MM.1S (cell line): ENCODE measurements around the gene ING1.

Experiments used
- DNase-seq: peaks from one replicate; pipeline ENCODE4 v3.0.0-alpha.2; 2015
- H2AFZ ChIP-seq: fragments of 300-600 bp; sonication (generic); 2 replicates; pipeline ENCODE4 v1.6.0; 2016; ENCODE audit warnings: antibody characterized with exemption, low read length
- H3F3A ChIP-seq: fragments of 300-600 bp; sonication (generic); 2 replicates; pipeline ENCODE4 v1.6.1; 2016; ENCODE audit warnings: mild to moderate bottlenecking, antibody characterized with exemption, low read length, moderate library complexity, mixed read lengths; ENCODE audit not compliant: insufficient read depth
- H3K27ac ChIP-seq: fragments of 300-600 bp; sonication (generic); 2 replicates; pipeline ENCODE4 v1.5.1; 2016; ENCODE audit warnings: mild to moderate bottlenecking, low read length
- H3K27me3 ChIP-seq: fragments of 300-600 bp; sonication (generic); replicated peaks from 2 replicates; pipeline ENCODE4 v1.6.0; 2016; ENCODE audit warnings: low read length; ENCODE audit not compliant: insufficient read depth
- H3K36me3 ChIP-seq: fragments of 300-600 bp; sonication (generic); replicated peaks from 2 replicates; pipeline ENCODE4 v1.6.1; 2016; ENCODE audit warnings: mild to moderate bottlenecking, low read length, mixed read lengths; ENCODE audit not compliant: insufficient read depth
- H3K4me1 ChIP-seq: fragments of 300-600 bp; sonication (generic); 2 replicates; pipeline ENCODE4 v1.6.1; 2016; ENCODE audit warnings: low read length, mixed read lengths
- H3K4me2 ChIP-seq: fragments of 300-600 bp; sonication (generic); 2 replicates; pipeline ENCODE4 v1.6.0; 2016; ENCODE audit warnings: low read depth, low read length
- H3K4me3 ChIP-seq: fragments of 300-600 bp; sonication (generic); 2 replicates; pipeline ENCODE4 v1.5.1; 2016; ENCODE audit warnings: low read length, mixed read lengths
- H3K79me2 ChIP-seq: fragments of 300-600 bp; sonication (generic); 2 replicates; pipeline ENCODE4 v1.6.1; 2016; ENCODE audit warnings: mixed run types, low read length, mixed read lengths
- H3K9ac ChIP-seq: fragments of 300-600 bp; sonication (generic); 2 replicates; pipeline ENCODE4 v1.6.1; 2016; ENCODE audit warnings: low read length, mixed read lengths
- H3K9me2 ChIP-seq: fragments of 300-600 bp; sonication (generic); replicated peaks from 2 replicates; pipeline ENCODE4 v1.6.1; 2016; ENCODE audit warnings: mild to moderate bottlenecking, low read length, mixed read lengths; ENCODE audit not compliant: insufficient read depth
- H3K9me3 ChIP-seq: fragments of 300-600 bp; sonication (generic); replicated peaks from 2 replicates; pipeline ENCODE4 v1.6.1; 2016; ENCODE audit warnings: mild to moderate bottlenecking, low read length, mixed read lengths; ENCODE audit not compliant: insufficient read depth
- H4K20me1 ChIP-seq: fragments of 300-600 bp; sonication (generic); 2 replicates; pipeline ENCODE4 v1.6.1; 2016; ENCODE audit warnings: mild to moderate bottlenecking, low read length, moderate library complexity, mixed read lengths; ENCODE audit not compliant: insufficient read depth
- CTCF ChIP-seq: fragments of 300-600 bp; sonication (generic); IDR thresholded peaks from 2 replicates; pipeline ENCODE4 v1.5.1; 2016; ENCODE audit warnings: antibody characterized with exemption, low read length, mixed read lengths
- EZH2 ChIP-seq: fragments of 300-600 bp; sonication (generic); optimal IDR thresholded peaks from 2 replicates; pipeline ENCODE3; 2017; ENCODE audit warnings: low read depth, mild to moderate bottlenecking, antibody characterized with exemption, low read length, mixed read lengths
- EZH2phosphoT487 ChIP-seq: fragments of 300-600 bp; sonication (generic); IDR thresholded peaks from 2 replicates; pipeline ENCODE4 v1.6.1; 2018; ENCODE audit warnings: antibody characterized with exemption, low read length

ING1 gene

DNA sequence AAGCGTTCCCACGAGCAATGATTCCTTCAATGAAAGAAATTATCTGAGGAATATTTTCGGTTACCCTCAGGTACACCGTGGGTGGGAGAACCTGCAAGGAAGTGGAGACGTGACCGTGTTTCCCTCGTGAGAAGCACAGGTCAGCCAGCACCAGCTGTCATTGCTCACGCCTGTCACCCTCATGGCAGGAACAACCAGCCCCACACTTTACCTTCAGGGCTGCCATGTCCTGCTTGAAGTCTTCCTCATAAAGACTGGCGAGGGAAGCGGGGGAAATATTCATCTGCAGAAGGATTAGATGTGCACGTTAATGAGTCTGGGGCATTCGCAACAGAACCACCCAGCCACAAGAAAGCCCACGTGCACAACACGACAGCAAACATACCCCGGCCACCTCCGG is 25.8 kb upstream of the ING1 start:
- no peaks in the 10 kb centered on the region for H3K9me2 ChIP-seq
- no peak overlapping the region for H3K4me3 ChIP-seq
- TF ChIP-seq CTCF, result no peak
- no peak for TF ChIP-seq EZH2phosphoT487
- TF ChIP-seq EZH2, result no peak
- no peaks in the 10 kb centered on the region for H3K9me3 ChIP-seq
- H3K9ac ChIP-seq, result no peak overlapping the region
- H3K27me3 ChIP-seq, result no peaks in the 10 kb centered on the region
- H3K4me2 ChIP-seq, result no peak overlapping the region
- no peak overlapping the region for H3K27ac ChIP-seq
- no peaks in the 10 kb centered on the region for H3K36me3 ChIP-seq
- H3K4me1 ChIP-seq, result no peaks in the 10 kb centered on the region
- H2AFZ ChIP-seq, result no peak overlapping the region
- no peaks in the 10 kb centered on the region for H4K20me1 ChIP-seq
- no peaks in the 10 kb centered on the region for H3K79me2 ChIP-seq
- no peak for DNase-seq
- H3F3A ChIP-seq, result no peaks in the 10 kb centered on the region

DNA sequence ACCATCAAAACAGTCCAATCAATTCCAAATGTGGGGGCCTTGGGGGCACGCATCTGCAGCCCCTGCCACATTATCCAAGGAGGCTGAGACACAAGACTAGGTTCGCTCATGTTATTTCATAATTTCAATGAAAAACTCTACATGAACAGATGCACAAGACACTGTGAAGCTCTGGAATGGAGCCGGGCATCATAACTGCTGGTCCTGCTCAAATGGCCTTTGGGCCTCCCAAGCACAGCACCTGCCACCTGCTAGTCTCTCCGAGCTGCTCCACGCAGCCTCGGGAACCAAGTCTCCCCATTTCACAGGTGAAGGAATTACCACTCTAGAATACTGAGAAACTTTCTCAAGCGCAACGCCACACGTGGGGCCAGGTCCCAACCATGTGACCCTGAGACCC is 24.5 kb upstream of the ING1 start:
- no peak for TF ChIP-seq EZH2phosphoT487
- TF ChIP-seq CTCF, result no peak
- TF ChIP-seq EZH2, result no peak
- Histone ChIP-seq H3K4me2 (no peak overlapping the region), H3K9me2 (no peaks in the 10 kb centered on the region), H3K9ac (no peak overlapping the region), H3K4me1 (no peaks in the 10 kb centered on the region), H3K36me3 (no peaks in the 10 kb centered on the region), H3K27me3 (no peaks in the 10 kb centered on the region), H3K9me3 (no peaks in the 10 kb centered on the region), H3K79me2 (no peaks in the 10 kb centered on the region), H2AFZ (no peak overlapping the region), H4K20me1 (no peaks in the 10 kb centered on the region), H3K4me3 (no peak overlapping the region), H3K27ac (no peak overlapping the region), H3F3A (no peaks in the 10 kb centered on the region)
- DNase-seq, result no peak

DNA sequence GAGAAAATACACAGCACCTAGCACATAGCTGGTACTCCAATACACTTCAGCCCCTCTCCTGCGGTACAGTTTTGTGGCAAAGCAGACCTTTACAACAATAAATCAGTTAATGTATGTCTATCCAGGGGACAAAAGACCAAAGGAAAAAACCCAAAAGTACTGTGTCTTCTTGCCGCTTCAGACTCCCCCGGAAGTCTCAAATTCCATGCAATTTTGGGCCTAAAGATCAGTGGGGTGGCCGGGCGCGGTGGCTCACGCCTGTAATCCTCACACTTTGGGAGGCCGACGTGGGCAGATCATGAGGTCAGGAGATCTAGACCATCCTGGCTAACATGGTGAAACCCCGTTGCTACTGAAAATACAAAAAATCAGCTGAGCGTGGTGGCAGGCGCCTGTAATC is 23.8 kb upstream of the ING1 start:
- Histone ChIP-seq H3F3A (no peaks in the 10 kb centered on the region), H3K27ac (no peak overlapping the region), H3K4me1 (no peaks in the 10 kb centered on the region), H3K9ac (no peak overlapping the region), H3K27me3 (no peaks in the 10 kb centered on the region), H4K20me1 (no peaks in the 10 kb centered on the region), H3K4me3 (no peak overlapping the region), H3K36me3 (no peaks in the 10 kb centered on the region), H3K9me3 (no peaks in the 10 kb centered on the region), H2AFZ (no peak overlapping the region), H3K4me2 (no peak overlapping the region), H3K9me2 (no peaks in the 10 kb centered on the region), H3K79me2 (no peaks in the 10 kb centered on the region)
- DNase-seq, result no peak
- TF ChIP-seq EZH2, result no peak
- no peak for TF ChIP-seq EZH2phosphoT487
- TF ChIP-seq CTCF, result no peak

DNA sequence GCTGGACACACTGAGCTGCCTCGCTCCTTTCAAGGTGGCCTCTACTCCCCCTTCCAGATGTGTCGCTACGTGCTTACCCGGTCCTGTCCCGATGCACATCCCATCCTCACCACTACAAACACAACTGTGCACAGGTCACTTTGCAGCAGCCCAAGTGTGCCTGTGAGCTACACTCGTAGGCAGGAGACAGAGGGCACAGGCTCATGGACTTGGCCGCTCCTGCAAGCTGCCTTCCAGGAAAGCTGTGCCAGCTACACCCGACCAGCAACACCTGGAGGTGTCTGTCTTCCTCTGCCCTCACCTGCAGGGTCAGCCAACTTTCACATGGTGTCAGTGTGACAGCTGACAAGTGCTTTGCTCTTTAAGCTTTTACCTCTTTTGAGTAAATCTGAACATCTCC is 23.0 kb upstream of the ING1 start:
- H3K36me3 ChIP-seq, result no peaks in the 10 kb centered on the region
- no peak overlapping the region for H3K9ac ChIP-seq

More for the DNA sequence above, 23.0 kb upstream of the ING1 start:
- no peaks in the 10 kb centered on the region for H3K9me2 ChIP-seq
- no peak overlapping the region for H3K4me2 ChIP-seq
- no peak overlapping the region for H3K4me3 ChIP-seq
- no peak overlapping the region for H2AFZ ChIP-seq
- no peak overlapping the region for H3K27ac ChIP-seq
- no peaks in the 10 kb centered on the region for H3K9me3 ChIP-seq
- no peaks in the 10 kb centered on the region for H3F3A ChIP-seq
- TF ChIP-seq EZH2phosphoT487, result no peak
- TF ChIP-seq CTCF, result no peak
- no peak for TF ChIP-seq EZH2
- H3K27me3 ChIP-seq, result no peaks in the 10 kb centered on the region
- H3K79me2 ChIP-seq, result no peaks in the 10 kb centered on the region
- no peak for DNase-seq
- H4K20me1 ChIP-seq, result no peaks in the 10 kb centered on the region
- H3K4me1 ChIP-seq, result no peaks in the 10 kb centered on the region
